ENCODE measurements around the gene PARM1. TPM values are rescaled to one million over a fixed set of nuclear protein-coding genes. Genes with fewer than 3 reads are reported as not detected.

PARM1 gene
- total and polyA plus RNA-seq, 2 experiments from 2014 or later = 4.9 to 10.4 TPM

DNA sequence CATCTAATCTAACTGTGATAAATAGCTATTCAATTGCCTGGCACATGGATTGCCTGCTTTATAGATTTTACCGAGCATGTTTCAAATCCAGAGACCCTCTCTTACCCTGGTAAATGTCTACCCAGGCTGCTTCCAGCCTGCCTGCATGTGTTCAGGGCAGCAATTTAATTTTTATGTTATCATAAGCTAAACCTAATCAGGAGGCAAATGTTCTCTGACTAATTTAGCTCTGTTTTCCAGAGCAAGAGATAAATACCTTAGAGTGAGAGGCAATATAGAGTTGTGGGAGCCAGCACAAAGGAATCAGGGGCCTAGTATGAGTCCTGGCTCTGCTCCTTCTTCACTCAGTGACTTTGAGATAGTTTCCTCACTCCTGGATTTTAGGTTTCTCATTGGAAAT, 37.7 kb downstream of the PARM1 start (continued):
- TF ChIP-seq, protein P1, sequence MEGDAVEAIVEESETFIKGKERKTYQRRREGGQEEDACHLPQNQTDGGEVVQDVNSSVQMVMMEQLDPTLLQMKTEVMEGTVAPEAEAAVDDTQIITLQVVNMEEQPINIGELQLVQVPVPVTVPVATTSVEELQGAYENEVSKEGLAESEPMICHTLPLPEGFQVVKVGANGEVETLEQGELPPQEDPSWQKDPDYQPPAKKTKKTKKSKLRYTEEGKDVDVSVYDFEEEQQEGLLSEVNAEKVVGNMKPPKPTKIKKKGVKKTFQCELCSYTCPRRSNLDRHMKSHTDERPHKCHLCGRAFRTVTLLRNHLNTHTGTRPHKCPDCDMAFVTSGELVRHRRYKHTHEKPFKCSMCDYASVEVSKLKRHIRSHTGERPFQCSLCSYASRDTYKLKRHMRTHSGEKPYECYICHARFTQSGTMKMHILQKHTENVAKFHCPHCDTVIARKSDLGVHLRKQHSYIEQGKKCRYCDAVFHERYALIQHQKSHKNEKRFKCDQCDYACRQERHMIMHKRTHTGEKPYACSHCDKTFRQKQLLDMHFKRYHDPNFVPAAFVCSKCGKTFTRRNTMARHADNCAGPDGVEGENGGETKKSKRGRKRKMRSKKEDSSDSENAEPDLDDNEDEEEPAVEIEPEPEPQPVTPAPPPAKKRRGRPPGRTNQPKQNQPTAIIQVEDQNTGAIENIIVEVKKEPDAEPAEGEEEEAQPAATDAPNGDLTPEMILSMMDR (conservative IDR thresholded peaks at IDR 0.05; ENCODE audit: low read depth in 2 of 2) = no peak
- TF ChIP-seq ZNF331 (CRISPR knock-in tag; IDR thresholded peaks at IDR 0.05; ENCODE audit: low read depth) = no peak

DNA sequence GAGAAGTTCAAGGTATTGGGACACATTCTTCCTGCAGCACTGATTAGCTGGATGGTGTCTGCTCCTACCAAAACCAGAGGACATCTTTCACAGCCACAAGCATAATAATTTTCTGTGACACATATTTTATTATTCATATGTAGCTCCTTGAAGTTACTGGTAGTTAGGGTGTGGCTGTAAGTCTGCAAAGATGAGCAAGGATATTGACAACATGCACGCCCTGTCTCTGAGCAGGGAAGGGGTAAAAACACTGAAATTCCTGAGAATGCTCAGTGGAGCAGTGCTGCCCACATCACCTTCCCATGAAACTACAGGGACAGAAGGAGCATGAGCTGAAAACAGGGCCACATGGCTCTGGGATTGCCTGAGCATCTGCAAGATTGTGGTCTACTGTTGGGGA, 38.9 kb downstream of the PARM1 start:
- no peaks in the 10 kb centered on the region for H3K9me3 Mint-ChIP-seq
- no peak overlapping the region for H3K4me3 Mint-ChIP-seq
- Histone ChIP-seq H3K79me2 (replicated peaks; ENCODE audit: insufficient read depth) (no peaks in the 10 kb centered on the region), H3F3A (replicated peaks; ENCODE audit: low read depth) (no peaks in the 10 kb centered on the region), H3K4me1 (ENCODE audit: insufficient read depth) (no peaks in the 10 kb centered on the region), H3K4me2 (no peak overlapping the region), H3K27ac (ENCODE audit: low read depth) (no peak overlapping the region), H3K36me3 (ENCODE audit: insufficient read depth) (no peaks in the 10 kb centered on the region), H2AFZ (no peak overlapping the region), H4K20me1 (replicated peaks; ENCODE audit: insufficient read depth) (no peaks in the 10 kb centered on the region), H3K4me3 (no peak overlapping the region), H3K27me3 (ENCODE audit: insufficient read depth) (no peaks in the 10 kb centered on the region), H3K9me2 (ENCODE audit: insufficient read depth) (no peaks in the 10 kb centered on the region)
- no peaks in the 10 kb centered on the region for H3K27me3 Mint-ChIP-seq (ENCODE audit: insufficient read depth, low read depth, poor library complexity)
- ATAC-seq (no peak), DNase-seq (ENCODE audit: low spot score) (no peak)
- no peak overlapping the region for H3K27ac Mint-ChIP-seq
- peaks cover 3% of the 10 kb centered on the region; the same call in 1 of the 3 replicates for H3K36me3 Mint-ChIP-seq (ENCODE audit: low read depth)
- TF ChIP-seq STAT1 (IDR thresholded peaks at IDR 0.05; ENCODE audit: unreplicated experiment) = no peak
- no peak for TF ChIP-seq JUNB (IDR thresholded peaks at IDR 0.05; ENCODE audit: unreplicated experiment)
- TF ChIP-seq, protein P2, sequence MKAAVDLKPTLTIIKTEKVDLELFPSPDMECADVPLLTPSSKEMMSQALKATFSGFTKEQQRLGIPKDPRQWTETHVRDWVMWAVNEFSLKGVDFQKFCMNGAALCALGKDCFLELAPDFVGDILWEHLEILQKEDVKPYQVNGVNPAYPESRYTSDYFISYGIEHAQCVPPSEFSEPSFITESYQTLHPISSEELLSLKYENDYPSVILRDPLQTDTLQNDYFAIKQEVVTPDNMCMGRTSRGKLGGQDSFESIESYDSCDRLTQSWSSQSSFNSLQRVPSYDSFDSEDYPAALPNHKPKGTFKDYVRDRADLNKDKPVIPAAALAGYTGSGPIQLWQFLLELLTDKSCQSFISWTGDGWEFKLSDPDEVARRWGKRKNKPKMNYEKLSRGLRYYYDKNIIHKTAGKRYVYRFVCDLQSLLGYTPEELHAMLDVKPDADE (IDR thresholded peaks at IDR 0.05) = no peak
- TF ChIP-seq EZH2phosphoT487 (IDR thresholded peaks at IDR 0.05; ENCODE audit: unreplicated experiment) = no peak
- TF ChIP-seq, protein P3, sequence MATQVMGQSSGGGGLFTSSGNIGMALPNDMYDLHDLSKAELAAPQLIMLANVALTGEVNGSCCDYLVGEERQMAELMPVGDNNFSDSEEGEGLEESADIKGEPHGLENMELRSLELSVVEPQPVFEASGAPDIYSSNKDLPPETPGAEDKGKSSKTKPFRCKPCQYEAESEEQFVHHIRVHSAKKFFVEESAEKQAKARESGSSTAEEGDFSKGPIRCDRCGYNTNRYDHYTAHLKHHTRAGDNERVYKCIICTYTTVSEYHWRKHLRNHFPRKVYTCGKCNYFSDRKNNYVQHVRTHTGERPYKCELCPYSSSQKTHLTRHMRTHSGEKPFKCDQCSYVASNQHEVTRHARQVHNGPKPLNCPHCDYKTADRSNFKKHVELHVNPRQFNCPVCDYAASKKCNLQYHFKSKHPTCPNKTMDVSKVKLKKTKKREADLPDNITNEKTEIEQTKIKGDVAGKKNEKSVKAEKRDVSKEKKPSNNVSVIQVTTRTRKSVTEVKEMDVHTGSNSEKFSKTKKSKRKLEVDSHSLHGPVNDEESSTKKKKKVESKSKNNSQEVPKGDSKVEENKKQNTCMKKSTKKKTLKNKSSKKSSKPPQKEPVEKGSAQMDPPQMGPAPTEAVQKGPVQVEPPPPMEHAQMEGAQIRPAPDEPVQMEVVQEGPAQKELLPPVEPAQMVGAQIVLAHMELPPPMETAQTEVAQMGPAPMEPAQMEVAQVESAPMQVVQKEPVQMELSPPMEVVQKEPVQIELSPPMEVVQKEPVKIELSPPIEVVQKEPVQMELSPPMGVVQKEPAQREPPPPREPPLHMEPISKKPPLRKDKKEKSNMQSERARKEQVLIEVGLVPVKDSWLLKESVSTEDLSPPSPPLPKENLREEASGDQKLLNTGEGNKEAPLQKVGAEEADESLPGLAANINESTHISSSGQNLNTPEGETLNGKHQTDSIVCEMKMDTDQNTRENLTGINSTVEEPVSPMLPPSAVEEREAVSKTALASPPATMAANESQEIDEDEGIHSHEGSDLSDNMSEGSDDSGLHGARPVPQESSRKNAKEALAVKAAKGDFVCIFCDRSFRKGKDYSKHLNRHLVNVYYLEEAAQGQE (IDR thresholded peaks at IDR 0.05; ENCODE audit: unreplicated experiment) = no peak
- TF ChIP-seq ZNF114 (CRISPR knock-in tag; IDR thresholded peaks at IDR 0.05) = no peak
- no peaks in the 10 kb centered on the region for H3K4me1 Mint-ChIP-seq
